ENCODE measurements around the gene TRIM58. TPM values are rescaled to one million over a fixed set of nuclear protein-coding genes. Genes with fewer than 3 reads are reported as not detected.
A peak's percentile ranks its signal among the peaks of the same experiment; 100 is the strongest.

Gene TRIM58
- total RNA-seq, 4 donors from 2014 or later, result 0.59 to 7.9 (median 0.87) TPM

DNA sequence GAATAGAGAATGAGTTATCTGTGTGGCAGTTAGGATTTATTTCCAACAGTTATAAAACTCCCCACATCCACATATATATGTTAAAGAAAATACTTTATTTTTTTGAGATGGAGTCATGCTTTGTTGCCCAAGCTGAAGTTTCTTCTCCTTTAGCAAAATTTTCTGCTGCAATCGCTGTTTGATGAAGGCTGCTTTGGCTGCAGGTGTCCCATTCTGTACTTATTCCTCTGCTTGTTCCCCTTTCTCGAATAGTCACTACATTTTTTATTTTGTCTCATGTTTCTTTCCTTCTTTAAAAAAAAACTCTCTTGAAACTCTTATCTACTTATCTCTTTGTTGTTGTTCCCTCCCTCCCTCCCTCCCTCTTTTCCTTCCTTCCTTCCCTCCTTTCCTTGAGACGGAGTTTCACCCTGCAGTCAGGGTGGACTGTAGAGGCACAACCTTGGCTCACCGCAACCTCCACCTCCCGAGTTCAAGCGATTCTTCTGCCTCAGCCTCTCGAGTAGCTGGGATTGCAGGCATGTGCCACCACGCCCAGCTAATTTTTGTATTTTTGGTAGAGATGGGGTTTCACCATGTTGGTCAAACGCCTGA, 49.0 kb downstream of the TRIM58 start:
- Histone ChIP-seq H3K4me3 (peak overlapping the region; percentile 30), H3K27me3 (no peaks in the 10 kb centered on the region), H3K4me1 (no peaks in the 10 kb centered on the region), H3K36me3 (no peaks in the 10 kb centered on the region), H3K27ac (no peak overlapping the region), H3K9me3 (peaks cover 3% of the 10 kb centered on the region)
- DNase-seq (ENCODE audit: low spot score in 2 of 2), result no peak
- TF ChIP-seq EP300 (IDR thresholded peaks at IDR 0.05) (no peak), POLR2AphosphoS5 (IDR thresholded peaks at IDR 0.05) (no peak), POLR2A (IDR thresholded peaks at IDR 0.05) (no peak)
- TF ChIP-seq, protein P1, sequence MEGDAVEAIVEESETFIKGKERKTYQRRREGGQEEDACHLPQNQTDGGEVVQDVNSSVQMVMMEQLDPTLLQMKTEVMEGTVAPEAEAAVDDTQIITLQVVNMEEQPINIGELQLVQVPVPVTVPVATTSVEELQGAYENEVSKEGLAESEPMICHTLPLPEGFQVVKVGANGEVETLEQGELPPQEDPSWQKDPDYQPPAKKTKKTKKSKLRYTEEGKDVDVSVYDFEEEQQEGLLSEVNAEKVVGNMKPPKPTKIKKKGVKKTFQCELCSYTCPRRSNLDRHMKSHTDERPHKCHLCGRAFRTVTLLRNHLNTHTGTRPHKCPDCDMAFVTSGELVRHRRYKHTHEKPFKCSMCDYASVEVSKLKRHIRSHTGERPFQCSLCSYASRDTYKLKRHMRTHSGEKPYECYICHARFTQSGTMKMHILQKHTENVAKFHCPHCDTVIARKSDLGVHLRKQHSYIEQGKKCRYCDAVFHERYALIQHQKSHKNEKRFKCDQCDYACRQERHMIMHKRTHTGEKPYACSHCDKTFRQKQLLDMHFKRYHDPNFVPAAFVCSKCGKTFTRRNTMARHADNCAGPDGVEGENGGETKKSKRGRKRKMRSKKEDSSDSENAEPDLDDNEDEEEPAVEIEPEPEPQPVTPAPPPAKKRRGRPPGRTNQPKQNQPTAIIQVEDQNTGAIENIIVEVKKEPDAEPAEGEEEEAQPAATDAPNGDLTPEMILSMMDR (IDR thresholded peaks at IDR 0.05), result no peak
- 51% methylated on average over 9 of the region's 9 CpGs for WGBS

DNA sequence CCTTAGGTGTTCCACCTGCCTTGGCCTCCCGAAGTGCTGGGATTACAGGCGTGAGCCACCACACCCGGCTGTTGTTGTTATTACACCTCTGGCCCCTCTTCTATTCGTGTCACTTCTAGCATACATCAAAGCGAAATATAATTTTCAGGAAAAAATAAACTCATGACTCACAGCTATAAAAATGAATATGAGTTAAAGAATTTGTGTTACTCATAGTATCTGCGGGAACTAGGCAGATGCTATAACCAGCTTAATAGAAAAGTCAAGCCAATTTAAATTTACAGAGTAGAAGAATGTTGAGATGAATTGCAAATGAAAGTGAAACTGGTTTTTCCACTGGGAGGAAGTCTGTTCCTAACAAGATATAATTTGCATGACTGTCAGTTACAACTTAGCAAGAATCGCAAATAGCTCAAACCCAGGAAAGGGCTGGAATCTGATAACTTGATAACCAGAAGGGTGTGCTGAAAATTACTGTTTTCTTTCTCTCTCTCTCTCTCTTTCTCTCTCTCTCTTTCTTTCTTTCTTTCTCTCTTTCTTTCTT, 49.6 kb downstream of the TRIM58 start:
- no peaks in the 10 kb centered on the region for H3K9me3 ChIP-seq
- H3K4me1 ChIP-seq, result no peaks in the 10 kb centered on the region
- H3K36me3 ChIP-seq, result no peaks in the 10 kb centered on the region
- no peak for DNase-seq (ENCODE audit: low spot score in 2 of 2)
- TF ChIP-seq POLR2AphosphoS5 (IDR thresholded peaks at IDR 0.05) (no peak), POLR2A (IDR thresholded peaks at IDR 0.05) (no peak), EP300 (IDR thresholded peaks at IDR 0.05) (no peak)
- TF ChIP-seq, protein P1 (IDR thresholded peaks at IDR 0.05), result no peak
- no peak overlapping the region for H3K27ac ChIP-seq
- H3K4me3 ChIP-seq, result peak overlapping the region; percentile 30
- no peaks in the 10 kb centered on the region for H3K27me3 ChIP-seq
- WGBS, result 33% methylated on average over 7 of the region's 7 CpGs

DNA sequence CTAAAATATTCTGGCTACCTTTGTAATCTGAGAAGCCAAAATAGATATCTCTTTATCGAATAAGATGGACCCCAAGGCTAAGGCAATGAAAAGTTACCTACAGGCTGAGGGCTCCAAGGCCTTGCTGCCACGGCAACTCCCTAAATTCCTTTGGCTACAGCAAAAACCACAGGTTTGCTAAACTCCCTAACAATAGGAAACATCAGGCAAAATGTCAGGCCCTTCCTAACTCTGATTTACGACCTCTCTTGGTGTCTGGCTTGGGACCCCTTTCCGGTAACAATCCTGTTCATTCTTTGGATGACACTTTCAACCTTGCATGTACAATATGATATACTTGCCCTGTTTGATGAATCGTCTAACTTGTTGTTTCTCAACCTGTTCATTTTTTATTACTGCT, 51.8 kb downstream of the TRIM58 start:
- H3K9me3 ChIP-seq, result no peaks in the 10 kb centered on the region
- no peaks in the 10 kb centered on the region for H3K4me1 ChIP-seq
- no peak overlapping the region for H3K27ac ChIP-seq
- TF ChIP-seq POLR2A (IDR thresholded peaks at IDR 0.05), result no peak
- TF ChIP-seq EP300 (IDR thresholded peaks at IDR 0.05), result no peak
- TF ChIP-seq, protein P1 (IDR thresholded peaks at IDR 0.05), result no peak
- TF ChIP-seq POLR2AphosphoS5 (IDR thresholded peaks at IDR 0.05), result no peak
- no peaks in the 10 kb centered on the region for H3K36me3 ChIP-seq
- WGBS, result 82% methylated on average over 5 of the region's 5 CpGs
- no peaks in the 10 kb centered on the region for H3K27me3 ChIP-seq
- no peak for DNase-seq (ENCODE audit: low spot score in 2 of 2)
- H3K4me3 ChIP-seq, result no peak overlapping the region

DNA sequence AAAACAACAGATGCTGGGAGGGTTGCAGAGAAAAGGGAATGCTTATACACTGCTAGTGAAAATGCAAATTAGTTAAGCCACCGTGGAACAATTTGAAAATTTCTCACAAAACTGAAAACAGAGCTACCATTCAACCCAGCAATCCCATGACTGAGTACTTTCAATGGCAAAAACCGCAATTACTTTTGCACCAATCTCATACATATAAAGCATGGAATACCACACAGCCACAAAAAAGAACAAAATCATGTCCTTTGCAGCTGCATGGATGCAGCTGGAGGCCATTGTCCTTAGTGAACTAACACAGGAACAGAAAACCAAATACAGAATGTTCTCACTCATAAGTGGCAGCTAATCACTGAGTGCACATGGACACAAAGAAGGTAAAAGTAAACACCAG, 56.8 kb downstream of the TRIM58 start:
- Histone ChIP-seq H3K9me3 (no peaks in the 10 kb centered on the region), H3K4me3 (no peak overlapping the region), H3K27ac (no peak overlapping the region), H3K4me1 (no peaks in the 10 kb centered on the region), H3K36me3 (no peaks in the 10 kb centered on the region), H3K27me3 (no peaks in the 10 kb centered on the region)
- TF ChIP-seq POLR2A (IDR thresholded peaks at IDR 0.05) (no peak), POLR2AphosphoS5 (IDR thresholded peaks at IDR 0.05) (no peak), EP300 (IDR thresholded peaks at IDR 0.05) (no peak)
- TF ChIP-seq, protein P1 (IDR thresholded peaks at IDR 0.05), result no peak
- no peak for DNase-seq (ENCODE audit: low spot score in 2 of 2)
- 92% methylated on average over 2 of the region's 2 CpGs for WGBS

DNA sequence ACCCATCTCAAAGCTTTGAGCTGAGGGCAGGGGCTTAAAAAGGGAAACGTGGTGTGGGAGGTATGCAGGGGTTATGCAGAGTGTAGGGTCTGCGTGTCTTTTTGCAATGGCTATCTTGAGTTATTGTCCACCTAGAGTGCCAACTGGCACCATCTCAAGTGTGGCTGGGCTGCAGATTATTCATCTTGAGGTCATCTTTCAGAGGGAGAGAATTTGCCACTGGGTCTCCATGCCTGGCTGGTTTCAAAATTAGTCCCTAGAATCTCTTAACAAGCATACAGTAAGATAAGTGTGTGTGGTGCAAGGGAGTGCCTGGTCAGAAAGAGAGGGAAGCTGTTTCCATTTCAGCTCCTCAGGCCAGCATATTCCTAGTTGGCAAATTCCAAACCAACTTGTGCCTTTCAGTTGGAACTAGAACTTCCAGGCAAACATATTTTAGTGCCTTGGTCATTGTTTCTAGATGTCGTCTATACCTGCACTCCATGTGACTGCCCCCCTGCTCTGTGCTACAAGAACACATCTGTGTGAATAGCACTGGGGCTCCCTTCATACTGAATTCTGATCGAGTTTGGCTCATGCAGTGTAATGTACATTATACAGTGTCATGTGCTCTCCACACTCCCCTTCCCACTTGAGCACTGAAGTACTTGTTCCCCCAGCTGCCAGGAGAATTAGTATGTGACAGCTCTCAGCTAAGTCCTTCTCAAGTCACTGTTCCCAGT, 58.1 kb downstream of the TRIM58 start:
- TF ChIP-seq POLR2AphosphoS5 (IDR thresholded peaks at IDR 0.05) (no peak), POLR2A (IDR thresholded peaks at IDR 0.05) (no peak), EP300 (IDR thresholded peaks at IDR 0.05) (no peak)
- TF ChIP-seq, protein P1 (IDR thresholded peaks at IDR 0.05), result no peak
- no peaks in the 10 kb centered on the region for H3K9me3 ChIP-seq
- no peak for DNase-seq (ENCODE audit: low spot score in 2 of 2)

More for the DNA sequence above, 58.1 kb downstream of the TRIM58 start:
- Histone ChIP-seq H3K4me3 (no peak overlapping the region), H3K36me3 (no peaks in the 10 kb centered on the region), H3K27me3 (no peaks in the 10 kb centered on the region), H3K27ac (no peak overlapping the region), H3K4me1 (no peaks in the 10 kb centered on the region)
- 60% methylated on average over 4 of the region's 4 CpGs for WGBS

Data from suprapubic skin (tissue), 4 donors.